HG02885 (cell line): Measurements from ENCODE around the gene TUT4.
A peak's percentile ranks its signal among the peaks of the same experiment; 100 is the strongest.

ENCODE experiments used
- ATAC-seq: cut with Tn5 transposase; IDR thresholded peaks from one replicate; pipeline ENCODE4 v1.9.1; 2021; ENCODE audit warnings: mild to moderate bottlenecking; ENCODE audit not compliant: unreplicated experiment, poor library complexity

Gene TUT4

DNA sequence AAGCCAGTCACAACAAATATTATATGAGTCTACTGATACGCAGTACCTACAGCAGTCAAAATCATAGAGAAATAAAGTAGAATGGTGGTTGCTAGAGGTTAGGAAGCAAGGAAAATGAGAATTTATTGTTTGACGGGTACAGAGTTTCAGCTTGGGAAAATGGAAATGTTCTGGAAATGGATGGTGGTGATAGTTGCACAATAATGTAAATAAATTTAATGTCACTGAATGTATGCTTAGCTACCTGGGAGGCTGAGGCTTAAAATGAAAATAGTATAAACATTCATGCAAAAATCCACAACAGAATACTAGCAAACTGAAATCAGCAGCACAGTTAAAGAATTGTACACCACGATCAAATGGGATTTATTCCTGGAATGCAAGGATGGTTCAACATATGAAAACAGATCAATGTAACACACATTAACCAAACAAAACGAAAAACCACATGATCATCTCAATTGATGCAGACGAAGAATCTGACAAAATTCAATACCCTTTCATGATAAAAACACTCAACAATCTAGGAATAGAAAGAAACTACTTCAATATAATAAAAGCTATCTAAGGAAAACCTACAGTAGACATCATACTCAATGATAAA is 10.7 kb downstream of the TUT4 start:
- ATAC-seq = no peak

DNA sequence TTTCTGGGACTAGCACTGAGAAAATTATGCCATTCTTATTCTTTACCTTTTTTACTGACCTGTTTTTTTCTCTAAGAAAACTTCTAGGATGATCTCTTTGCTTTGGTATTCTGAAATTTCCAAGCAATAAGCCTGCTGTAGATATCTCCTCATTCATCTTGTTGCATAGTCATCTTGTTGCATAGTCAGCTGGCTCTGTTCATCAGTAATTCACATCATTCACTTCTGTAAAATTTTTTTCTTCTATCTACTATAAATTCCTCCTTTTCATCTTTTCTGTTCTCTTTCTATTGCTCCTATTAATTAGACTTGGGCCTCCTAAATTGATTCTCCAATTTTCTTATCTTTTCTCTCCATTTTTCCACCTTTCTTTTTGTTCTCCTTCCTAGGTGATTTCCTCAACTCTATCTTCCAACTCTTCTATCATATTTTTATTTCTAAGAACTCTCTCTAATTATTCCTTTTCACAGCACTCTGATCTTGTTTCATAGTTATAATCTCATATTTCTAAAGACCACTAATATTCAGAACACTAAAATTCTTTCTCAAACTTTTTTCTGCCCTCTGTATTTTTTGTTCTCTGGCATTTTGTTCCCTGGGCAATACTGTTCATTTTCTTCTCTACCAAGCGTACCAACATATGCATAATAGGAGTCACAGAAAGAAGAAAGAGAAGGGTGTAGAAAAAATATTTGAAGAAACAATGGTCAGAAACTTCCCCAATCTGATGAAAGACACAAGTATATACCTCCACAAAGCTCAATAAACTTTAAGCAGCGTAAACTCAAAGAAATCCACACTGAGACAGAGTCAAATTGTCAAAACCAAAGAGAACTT is 17.7 kb downstream of the TUT4 start:
- ATAC-seq = no peak

DNA sequence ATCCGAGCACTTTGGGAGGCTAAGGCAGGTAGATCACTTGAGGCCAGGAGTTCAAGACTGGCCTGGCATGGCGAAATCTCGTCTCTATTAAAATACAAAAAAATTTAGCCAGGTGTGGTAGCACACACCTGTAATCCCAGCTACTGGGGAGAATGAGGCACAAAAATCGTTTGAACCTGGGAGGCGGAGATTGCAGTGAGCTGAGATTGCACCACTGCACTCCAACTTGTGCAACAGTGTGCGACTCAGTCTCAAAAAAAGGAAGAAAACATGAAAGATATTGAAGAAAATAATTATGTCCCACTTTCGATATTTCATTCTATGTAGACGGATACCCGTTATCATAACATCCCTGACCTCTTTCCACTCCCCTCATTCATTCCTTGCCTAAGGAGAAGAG is 19.2 kb downstream of the TUT4 start:
- ATAC-seq = no peak

DNA sequence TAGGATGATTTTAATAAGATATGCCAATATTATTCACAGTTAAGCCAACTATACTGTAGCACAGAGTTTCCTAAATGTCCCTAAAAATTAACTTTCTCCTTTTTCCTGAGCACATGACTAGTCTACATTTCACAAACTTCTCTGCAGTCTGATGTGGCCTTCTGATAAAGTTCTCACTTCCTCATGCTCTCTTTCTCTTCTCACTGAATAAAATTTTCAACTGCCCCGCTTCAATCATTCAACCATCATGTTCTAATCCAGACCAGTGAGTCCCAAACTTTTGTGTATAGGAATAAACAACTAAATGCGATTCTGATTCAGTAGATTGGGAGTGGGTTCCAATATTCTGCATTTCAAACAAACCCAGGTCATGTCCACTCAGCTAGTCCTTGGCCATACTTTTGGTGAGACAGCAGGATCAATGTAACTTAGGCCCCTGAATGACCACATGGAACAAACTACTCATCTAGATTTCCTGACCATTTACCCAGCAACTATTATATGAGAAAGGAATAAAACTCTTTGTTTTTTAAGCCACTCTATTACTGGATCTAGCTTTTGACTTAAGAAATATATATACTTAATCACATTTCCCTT is 20.1 kb downstream of the TUT4 start:
- no peak for ATAC-seq

DNA sequence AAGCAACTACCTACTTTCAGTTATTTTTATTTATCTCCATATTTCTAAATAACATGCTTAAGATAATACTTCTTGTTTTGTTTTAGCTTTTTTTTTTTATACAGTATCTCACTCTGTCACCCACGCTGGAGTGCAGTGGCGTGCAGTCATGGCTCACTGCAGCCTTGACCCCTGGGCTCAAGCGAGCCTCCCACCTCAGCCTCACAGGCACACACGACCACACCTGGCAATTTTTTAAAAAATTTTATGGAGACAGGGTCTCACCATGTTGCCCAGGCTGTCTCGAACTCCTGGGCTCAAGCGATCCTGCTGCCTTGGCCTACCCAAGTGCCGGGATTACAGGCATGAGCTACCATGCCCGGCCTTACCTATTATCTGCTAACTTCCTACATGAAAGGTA is 20.6 kb downstream of the TUT4 start:
- ATAC-seq = no peak

DNA sequence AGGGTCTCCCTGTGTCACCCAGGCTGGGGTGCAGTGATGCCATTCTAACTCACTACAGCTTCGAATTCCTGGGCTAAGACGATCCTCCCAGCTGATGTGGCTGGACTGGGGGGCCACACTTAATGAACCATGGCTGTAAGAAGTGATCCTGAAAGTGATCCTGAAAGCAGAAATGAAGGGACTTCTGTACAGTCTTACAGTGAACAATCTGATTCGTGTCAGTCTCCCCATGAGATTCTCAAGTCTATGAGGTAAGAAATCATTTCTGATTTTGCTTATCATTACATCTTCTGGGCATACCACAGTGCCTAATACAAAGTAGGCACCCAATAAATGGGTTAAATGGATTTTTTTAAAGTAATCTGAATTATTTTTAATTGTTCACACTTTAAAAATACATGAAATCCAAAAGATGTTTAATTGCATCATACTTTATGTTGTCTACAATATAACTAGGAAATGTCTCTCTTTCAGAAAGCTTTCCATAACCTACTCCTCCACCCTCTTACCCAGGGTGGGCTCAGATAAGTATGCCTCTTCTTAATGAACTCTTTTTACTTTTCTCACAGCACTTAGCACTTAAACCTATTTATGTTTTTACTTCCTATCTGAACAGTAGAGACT is 21.5 kb downstream of the TUT4 start:
- no peak for ATAC-seq

DNA sequence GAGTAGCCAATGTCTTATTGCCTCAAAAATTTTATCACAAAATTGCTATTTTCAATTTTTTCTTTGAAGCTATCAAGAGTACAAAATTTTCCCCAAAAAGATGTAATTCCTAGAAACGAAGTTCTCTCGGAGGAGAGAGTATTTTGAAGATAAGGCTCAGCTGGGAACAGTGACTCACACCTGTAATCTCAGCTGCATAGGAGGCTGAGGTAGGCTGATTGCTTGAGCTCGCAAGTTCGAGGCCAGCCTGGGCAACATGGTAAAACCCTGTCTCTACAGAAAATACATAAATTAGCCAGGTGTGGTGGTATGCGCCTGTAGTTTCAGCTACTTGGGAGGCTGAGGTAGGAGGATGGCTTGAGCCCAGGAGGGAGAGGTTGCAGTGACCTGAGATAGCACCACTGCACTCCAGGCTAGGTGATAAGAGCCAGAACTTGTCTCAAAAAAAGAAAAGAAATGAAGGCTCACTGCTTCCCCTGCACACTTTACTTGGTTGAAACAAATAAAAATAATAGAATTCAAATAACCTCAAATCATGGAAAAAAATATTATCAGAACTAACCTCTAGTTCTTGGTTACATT is 22.2 kb downstream of the TUT4 start:
- ATAC-seq = no peak

DNA sequence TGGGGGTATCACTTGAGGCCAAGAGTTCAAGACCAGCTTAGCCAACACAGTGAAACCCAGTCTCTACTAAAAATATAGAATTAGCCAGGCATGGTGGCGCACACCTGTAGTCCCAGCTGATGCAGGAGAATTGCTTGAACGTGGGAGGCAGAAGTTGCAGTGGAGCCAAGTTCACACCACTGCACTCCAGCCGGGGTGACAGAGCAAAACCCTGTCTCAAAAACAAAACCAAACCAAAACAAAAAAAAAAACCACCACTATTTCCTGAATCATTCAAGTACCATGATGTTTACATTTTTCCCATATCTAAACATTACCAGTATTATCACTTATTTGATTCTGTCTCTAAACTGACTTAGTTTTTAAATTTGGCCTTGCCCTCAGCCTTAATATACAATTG is 29.5 kb downstream of the TUT4 start:
- no peak for ATAC-seq

DNA sequence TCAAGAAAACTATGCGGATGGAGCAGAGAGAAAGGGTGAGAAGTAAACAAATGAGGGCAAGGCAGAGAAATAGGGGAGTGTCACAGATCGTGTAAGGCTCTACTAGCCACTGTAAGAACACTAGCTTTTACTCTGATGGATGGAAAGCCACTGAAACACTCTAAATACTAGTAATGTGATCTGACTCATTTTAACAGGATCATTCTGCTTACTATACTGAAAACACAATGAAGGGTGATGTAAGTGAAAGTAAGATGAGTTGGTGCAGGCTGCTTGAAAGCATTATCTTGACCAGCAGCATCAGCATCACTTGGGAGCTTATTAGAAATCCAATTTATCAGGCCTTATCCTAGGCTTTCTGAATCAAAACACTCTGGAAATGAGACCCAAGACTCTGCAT is 32.7 kb downstream of the TUT4 start:
- ATAC-seq = peak; percentile 58

DNA sequence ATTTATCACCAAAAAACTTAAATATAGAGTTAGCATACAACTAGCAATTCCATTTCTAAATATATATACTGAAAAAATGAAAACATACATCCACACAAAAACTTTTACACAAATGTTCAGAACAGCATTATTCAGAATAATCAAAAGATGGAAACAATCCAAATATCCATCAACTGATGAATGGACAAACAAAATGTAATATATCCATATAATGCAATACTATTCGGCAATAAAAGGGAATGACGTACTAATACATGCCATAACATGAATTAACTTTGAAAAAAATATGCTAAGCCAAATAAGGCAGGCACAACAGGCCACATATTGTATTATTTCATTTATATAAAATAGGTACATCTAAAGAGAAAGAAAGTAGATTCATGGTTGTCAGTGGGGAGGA is 33.9 kb downstream of the TUT4 start:
- no peak for ATAC-seq

DNA sequence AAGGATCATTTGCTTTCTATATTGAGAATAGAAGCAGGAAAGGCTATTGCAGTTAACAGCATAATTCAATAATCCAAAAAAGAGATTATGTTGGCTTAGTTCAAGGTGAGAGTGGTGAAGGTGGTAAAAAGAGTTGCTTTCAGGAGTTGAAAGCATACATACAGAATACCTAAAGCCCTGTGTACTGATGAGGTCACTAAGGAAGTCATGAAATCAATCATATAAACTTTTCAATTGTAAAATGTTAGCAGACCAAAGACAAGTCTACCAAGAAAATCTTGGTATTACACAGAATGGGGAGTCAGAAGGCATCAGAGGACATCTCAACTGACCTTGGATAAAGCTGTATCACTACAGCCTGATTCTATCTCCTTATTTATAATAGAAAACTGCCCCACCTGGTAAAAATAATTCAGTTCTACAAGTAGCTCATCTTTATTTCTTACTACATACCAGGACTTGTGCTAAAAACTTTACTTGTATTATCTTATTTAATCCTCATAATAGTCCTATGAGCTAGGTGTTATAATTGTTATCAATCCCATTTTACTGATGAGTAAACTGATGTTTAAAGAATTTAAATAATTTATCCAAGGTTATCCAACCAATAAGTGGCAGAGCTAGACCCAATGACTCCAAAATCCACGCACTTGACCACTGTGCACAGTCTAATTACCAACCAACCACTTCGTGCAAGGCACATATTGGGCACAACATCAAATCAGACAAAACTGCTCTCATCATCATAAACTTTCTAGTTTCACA is 40.9 kb downstream of the TUT4 start:
- ATAC-seq = no peak

DNA sequence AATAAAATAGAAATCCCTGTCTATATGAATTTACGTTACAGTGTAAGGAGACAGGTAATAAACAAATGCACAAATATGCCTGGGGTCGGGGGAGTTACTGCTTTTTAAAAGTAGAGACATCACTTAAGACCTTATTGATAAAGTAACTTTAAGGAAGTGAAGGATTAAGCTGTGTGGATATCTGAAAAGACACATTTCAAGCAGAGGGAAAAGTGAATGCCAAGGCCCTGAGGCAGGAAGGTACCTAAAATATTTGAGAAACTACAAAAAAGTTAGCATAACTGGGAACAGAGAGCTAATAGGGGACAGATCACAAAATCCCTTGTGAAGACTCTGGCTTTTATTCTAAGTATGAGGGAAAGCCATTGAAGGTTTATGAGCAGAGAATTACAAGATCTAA is 41.5 kb downstream of the TUT4 start:
- ATAC-seq = no peak

DNA sequence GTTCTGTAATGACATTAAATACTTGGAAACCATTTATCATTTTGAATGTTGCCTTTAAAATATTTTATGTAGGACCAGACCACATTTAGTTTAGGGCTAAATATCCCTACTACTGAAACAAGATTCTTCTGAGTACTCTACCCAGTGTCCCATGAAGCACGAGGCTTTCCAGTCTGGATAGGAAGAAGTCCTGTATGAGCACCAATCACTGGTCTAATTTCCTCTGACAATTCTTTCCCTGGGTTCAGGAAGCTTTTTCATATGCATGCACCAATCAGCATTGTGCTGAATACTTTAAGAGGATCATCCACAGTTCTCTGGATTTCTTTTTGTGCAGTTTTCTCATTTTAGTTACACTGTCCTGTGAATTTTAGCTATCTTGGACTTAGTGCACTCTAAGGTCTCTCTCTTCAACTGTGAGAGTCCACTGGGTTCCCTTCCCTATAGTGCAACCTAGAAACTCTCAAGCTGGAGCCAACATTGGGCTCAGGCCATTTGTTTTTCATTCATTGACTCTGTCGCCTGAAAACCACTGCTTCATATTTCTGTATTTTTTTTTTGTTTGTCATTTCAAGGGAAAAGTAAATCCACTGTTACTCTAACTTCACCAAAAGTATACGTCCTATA is 45.9 kb downstream of the TUT4 start:
- no peak for ATAC-seq

DNA sequence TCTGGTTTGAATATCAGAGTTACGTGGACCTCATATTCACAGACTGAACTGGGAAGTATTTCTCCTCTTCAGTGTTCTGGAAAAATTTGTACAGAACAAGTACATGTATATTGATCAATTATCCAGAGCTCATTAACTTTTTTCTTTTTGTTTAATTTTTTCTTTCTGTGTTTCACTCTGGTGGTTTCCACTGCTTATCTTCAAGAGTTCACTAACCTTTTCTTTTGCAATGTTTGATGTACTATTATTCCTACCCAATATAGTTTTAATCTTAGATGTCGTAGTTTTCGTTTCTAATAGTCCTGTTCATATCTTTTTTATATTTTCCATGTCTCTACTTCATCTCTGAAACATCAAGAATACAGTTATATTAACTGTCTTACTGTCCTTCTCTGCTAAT is 46.5 kb downstream of the TUT4 start:
- ATAC-seq = no peak

DNA sequence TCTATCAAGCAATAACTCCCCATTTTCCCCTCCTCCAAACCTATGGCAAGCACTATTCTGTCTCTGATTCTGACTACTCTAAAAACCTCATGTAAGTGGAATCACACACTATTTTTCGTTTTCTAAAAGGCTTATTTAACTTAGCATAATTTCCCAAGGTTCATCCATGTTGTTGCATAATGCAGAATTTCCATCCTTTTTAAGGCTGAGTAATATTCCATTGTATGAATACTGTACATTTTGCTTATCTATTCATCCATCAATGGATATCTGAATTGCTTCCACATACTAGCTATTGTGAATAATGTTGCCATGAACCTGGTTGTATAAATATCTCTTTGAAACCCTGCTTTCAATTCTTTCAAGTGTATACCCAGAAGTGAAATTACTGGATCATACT is 48.2 kb downstream of the TUT4 start:
- no peak for ATAC-seq

DNA sequence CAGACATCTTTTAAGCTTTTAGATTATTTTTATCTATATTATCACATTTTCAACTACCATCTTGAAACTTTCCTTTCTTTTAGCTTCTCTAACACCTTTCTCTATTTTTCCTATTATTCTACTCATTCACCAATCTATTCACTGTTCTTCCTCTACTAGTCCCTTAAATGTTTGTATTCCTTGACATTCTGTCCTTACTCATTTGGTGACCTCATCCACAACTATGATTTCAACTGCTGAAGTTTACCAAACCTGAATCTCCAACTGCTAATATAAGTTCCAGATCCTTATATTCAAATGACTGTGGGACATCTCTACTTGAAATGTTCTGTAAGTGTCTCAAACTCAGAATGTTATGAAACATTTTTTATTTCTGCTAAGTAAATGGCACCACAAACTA is 49.2 kb downstream of the TUT4 start:
- no peak for ATAC-seq

DNA sequence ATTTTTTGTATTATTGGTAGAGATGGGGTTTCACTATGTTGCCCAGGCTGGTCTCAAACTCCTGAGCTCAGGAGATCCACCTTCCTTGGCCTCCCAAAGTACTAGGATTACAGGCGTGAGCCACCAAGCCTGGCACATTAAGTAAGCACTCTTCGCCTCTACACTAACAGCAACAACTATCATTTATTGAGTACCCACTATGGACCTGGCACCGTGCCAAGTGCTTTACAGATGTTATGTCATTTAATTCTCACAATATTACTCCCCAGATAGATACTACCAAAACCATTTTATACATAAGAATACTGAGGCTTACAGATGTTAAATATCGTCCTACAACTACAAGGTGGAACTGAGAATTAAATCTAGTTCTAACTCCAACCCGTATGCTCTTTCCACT is 50.1 kb downstream of the TUT4 start:
- no peak for ATAC-seq

DNA sequence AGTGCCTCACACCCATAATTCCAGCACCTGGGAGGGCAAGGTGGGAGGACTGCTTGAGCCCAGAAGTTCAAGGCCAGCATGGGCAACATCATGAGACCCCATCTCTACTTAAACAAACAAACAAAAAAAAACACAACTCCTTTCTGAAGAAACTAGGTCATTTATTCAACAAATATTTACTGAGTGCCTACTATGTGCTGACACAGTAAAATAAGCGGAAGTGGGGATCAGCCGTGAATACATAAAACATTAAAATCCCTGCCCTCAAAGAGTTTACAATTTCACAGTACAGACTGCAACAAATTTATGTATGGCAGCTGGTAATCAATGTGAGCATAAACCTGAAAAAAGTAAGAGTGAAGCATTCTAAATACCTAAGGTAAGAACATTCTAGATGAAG is 65.3 kb downstream of the TUT4 start:
- no peak for ATAC-seq

DNA sequence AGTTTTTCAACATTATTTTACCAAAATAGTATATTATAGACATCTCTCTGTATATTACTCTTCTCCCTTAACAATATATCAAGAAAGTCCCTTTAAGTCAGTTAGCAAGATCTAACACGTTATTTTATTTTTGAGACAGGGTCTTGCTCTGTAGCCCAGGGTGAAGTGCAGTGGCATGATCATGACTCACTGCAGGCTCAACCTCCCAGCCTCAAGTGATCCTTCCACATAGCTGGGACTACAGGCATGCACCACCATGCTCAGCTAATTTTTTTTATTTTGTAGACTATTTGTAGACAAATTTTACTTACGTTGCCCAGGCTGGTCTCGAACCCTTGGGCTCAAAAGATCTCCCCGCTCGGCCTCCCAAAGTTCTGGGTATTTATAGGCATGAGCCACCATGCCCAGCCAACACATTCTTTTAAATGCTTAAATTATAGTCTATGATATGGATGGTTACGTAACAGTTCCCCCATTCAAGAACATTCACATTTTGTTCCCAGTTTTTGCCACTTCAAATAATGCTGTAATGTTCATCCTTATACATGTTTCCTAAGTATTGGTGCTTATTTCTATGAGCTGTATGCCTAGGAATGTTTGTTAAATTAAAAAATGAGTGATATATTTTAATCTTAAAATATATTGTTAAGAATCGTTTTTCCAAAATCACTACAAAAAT is 70.4 kb downstream of the TUT4 start:
- no peak for ATAC-seq
